HCT116 (cell line): ENCODE results near the gene RASGEF1C. TPM values are rescaled to one million over a fixed set of nuclear protein-coding genes. Genes with fewer than 3 reads are reported as not detected.

ENCODE experiments used
- ATAC-seq: fragments of 200-7000 bp; cut with Tn5 transposase; 2 replicates; pipeline ENCODE4 v1.9.1; 2020; ENCODE audit warnings: mild to moderate bottlenecking, moderate library complexity
- BruUV-seq: library from RNA; stranded (reverse); fragments of 400-500 nt; replicated peaks from 2 replicates; lab custom pipeline; 2021; lab: Mats Ljungman, UMichigan
- CTCF ChIA-PET: fragments of 300-600 bp; sonication (Branson Sonifier 250); formaldehyde crosslinking; loops from one replicate; lab custom pipeline; 2021; ENCODE audit warnings: antibody characterized with exemption; lab: Charles Lee
- POLR2A ChIA-PET: fragments of 300-600, 350-600 bp; sonication (Branson Sonifier 250); formaldehyde crosslinking; loops from one replicate; lab custom pipeline; 2021; ENCODE audit warnings: antibody characterized with exemption; lab: Charles Lee
- RAD21 ChIA-PET, 2 experiments: fragments of 300-600 bp; sonication (Branson Sonifier 250); formaldehyde crosslinking; loops; one replicate each; lab custom pipeline; 2023; ENCODE audit warnings: low total read pairs in 2 of 2; ENCODE audit not compliant: uncharacterized antibody in 2 of 2, unreplicated experiment in 2 of 2, low non-redundant PET in 1 of 2; lab: Charles Lee
- DNase-seq: peaks from one replicate; pipeline ENCODE4 v3.0.0-alpha.2; 2010; ENCODE audit warnings: low read depth, low spot score
- H2AFZ ChIP-seq: fragments of 200-600 bp; shearing (Covaris generic), sonication (generic); 2 replicates; pipeline ENCODE4 v1.6.1; 2017; ENCODE audit warnings: low read depth, mixed run types, mixed read lengths, antibody characterized with exemption, low read length; ENCODE audit not compliant: poor library complexity, severe bottlenecking
- H3K27ac ChIP-seq: 2 replicates; pipeline ENCODE4 v1.5.1; 2012; ENCODE audit warnings: low read depth, low read length
- H3K27me3 ChIP-seq: fragments of 200-600 bp; sonication (generic); 2 replicates; pipeline ENCODE4 v1.6.1; 2016; ENCODE audit warnings: mixed run types, low read length, mixed read lengths; ENCODE audit not compliant: insufficient read depth
- H3K36me3 ChIP-seq, 2 experiments: fragments of 200-500 bp in 1 of 2; fragments of 200-600 bp in 1 of 2; sonication (Bioruptor generic) in 1 of 2; sonication (generic) in 1 of 2; 2 replicates each; pipeline versions ENCODE4 v1.5.1 to v1.6.1; 2014 to 2016; ENCODE audit warnings: low read length in 2 of 2, inconsistent platforms in 1 of 2, mixed read lengths in 1 of 2, mixed run types in 1 of 2; ENCODE audit not compliant: insufficient read depth in 2 of 2, control insufficient read depth in 1 of 2
- H3K4me1 ChIP-seq, 2 experiments: fragments of 200-600 bp in 1 of 2; sonication (generic) in 1 of 2; 2 replicates each; pipeline versions ENCODE4 v1.5.1 to v1.6.1; 2012 to 2017; ENCODE audit warnings: low read length in 2 of 2, inconsistent platforms in 1 of 2, mild to moderate bottlenecking in 1 of 2, mixed read lengths in 1 of 2, mixed run types in 1 of 2, moderate library complexity in 1 of 2; ENCODE audit not compliant: insufficient read depth in 2 of 2, control insufficient read depth in 1 of 2
- H3K4me2 ChIP-seq: fragments of 200-600 bp; sonication (generic); 2 replicates; pipeline ENCODE4 v1.6.1; 2017; ENCODE audit warnings: mixed run types, low read length, mixed read lengths
- H3K4me3 ChIP-seq, 2 experiments: fragments of 200-600 bp in 1 of 2; sonication (generic) in 1 of 2; replicated peaks in 1 of 2; 2 replicates each; pipeline ENCODE4 v1.5.1; 2011 to 2016; ENCODE audit warnings: low read length in 2 of 2, control low read depth in 1 of 2, low read depth in 1 of 2, mild to moderate bottlenecking in 1 of 2, mixed read lengths in 1 of 2, mixed run types in 1 of 2
- H3K79me2 ChIP-seq: fragments of 200-600 bp; sonication (generic); 2 replicates; pipeline ENCODE4 v1.6.1; 2017; ENCODE audit warnings: mild to moderate bottlenecking, mixed run types, low read length, moderate library complexity, mixed read lengths; ENCODE audit not compliant: insufficient read depth
- H3K9ac ChIP-seq: fragments of 200-600 bp; sonication (generic); 2 replicates; pipeline ENCODE4 v1.6.1; 2016; ENCODE audit warnings: low read length, mixed read lengths
- H3K9me2 ChIP-seq: fragments of 200-600 bp; sonication (generic), shearing (Covaris generic); 2 replicates; pipeline ENCODE4 v1.6.1; 2017; ENCODE audit warnings: mixed run types, mild to moderate bottlenecking, moderate library complexity; ENCODE audit not compliant: insufficient read depth
- H3K9me3 ChIP-seq, 2 experiments: fragments of 200-500 bp in 1 of 2; fragments of 200-600 bp in 1 of 2; sonication (Bioruptor generic) in 1 of 2; sonication (generic) in 1 of 2; 2 replicates each; pipeline ENCODE4 v1.6.1; 2014 to 2017; ENCODE audit warnings: low read length in 2 of 2, mixed read lengths in 2 of 2, inconsistent platforms in 1 of 2, low read depth in 1 of 2, mild to moderate bottlenecking in 1 of 2, mixed run types in 1 of 2, moderate library complexity in 1 of 2; ENCODE audit not compliant: control insufficient read depth in 1 of 2, insufficient read depth in 1 of 2
- H4K20me1 ChIP-seq: fragments of 200-600 bp; sonication (generic), shearing (Covaris generic); 2 replicates; pipeline ENCODE4 v1.6.1; 2017; ENCODE audit warnings: mixed run types, mild to moderate bottlenecking, moderate library complexity; ENCODE audit not compliant: insufficient read depth
- CBX3 ChIP-seq: IDR thresholded peaks from 2 replicates; pipeline ENCODE4 v1.6.1; 2012; ENCODE audit warnings: low read depth
- EGR1 ChIP-seq: IDR thresholded peaks from 2 replicates; pipeline ENCODE4 v1.6.1; 2012; ENCODE audit warnings: low read depth
- ELF1 ChIP-seq: IDR thresholded peaks from 2 replicates; pipeline ENCODE4 v1.6.1; 2012; ENCODE audit warnings: low read depth, borderline replicate concordance
- EZH2 ChIP-seq: fragments of 200-600 bp; sonication (generic); IDR thresholded peaks from 2 replicates; pipeline ENCODE4 v1.6.1; 2017; ENCODE audit warnings: antibody characterized with exemption, mixed run types
- JUND ChIP-seq: IDR thresholded peaks from 2 replicates; pipeline ENCODE4 v1.6.1; 2012
- POLR2A ChIP-seq: IDR thresholded peaks from 2 replicates; pipeline ENCODE4 v1.7.0; 2011; ENCODE audit warnings: borderline replicate concordance; ENCODE audit not compliant: insufficient read depth, insufficient read length; ENCODE audit errors: extremely low read depth
- POLR2AphosphoS5 ChIP-seq: IDR thresholded peaks from 2 replicates; pipeline ENCODE4 v1.6.1; 2011; ENCODE audit warnings: mild to moderate bottlenecking, low read depth, low read length, moderate library complexity
- RAD21 ChIP-seq: IDR thresholded peaks from 2 replicates; pipeline ENCODE4 v1.6.1; 2012; ENCODE audit warnings: low read depth, mild to moderate bottlenecking
- SRF ChIP-seq: IDR thresholded peaks from 2 replicates; pipeline ENCODE4 v1.6.1; 2012; ENCODE audit warnings: low read depth
- TCF7L2 ChIP-seq: IDR thresholded peaks from 2 replicates; pipeline ENCODE4 v1.7.0; 2011; ENCODE audit warnings: borderline replicate concordance, inconsistent platforms; ENCODE audit not compliant: insufficient read depth, insufficient read length; ENCODE audit errors: extremely low read depth
- YY1 ChIP-seq: IDR thresholded peaks from 2 replicates; pipeline ENCODE4 v1.6.1; 2011; ENCODE audit warnings: low read length, low read depth, moderate library complexity, mild to moderate bottlenecking; ENCODE audit not compliant: insufficient replicate concordance; ENCODE audit errors: extremely low read depth
- ZFX ChIP-seq: fragments of 450-650 bp; IDR thresholded peaks from 2 replicates; pipeline ENCODE4 v1.6.1; 2017
- intact Hi-C: fragments of 100-400 bp; cut with micrococcal nuclease; formaldehyde crosslinking; loops from 2 replicates; pipeline ENCODE4 v1.10.0; 2022
- total RNA-seq: library from RNA; stranded (reverse); gene quantifications from one replicate; pipeline ENCODE4 v1.2.1, GENCODE V29; 2021; ENCODE audit not compliant: unreplicated experiment
- TF ChIP-seq, protein P1 (sequence below): IDR thresholded peaks from 2 replicates; pipeline ENCODE4 v1.6.1; 2012; ENCODE audit warnings: low read depth
- TF ChIP-seq, protein P2 (sequence below): IDR thresholded peaks from 2 replicates; pipeline ENCODE4 v1.6.1; 2012
- TF ChIP-seq, protein P3 (sequence below), 3 experiments: fragments of 200-600 bp in 1 of 3; sonication (generic) in 1 of 3; IDR thresholded peaks in 2 of 3; conservative IDR thresholded peaks in 1 of 3; 2 replicates each; pipeline ENCODE4 v1.5.1; 2012 to 2017; ENCODE audit warnings: low read depth in 2 of 3, low read length in 2 of 3, antibody characterized with exemption in 1 of 3, borderline replicate concordance in 1 of 3, control low read depth in 1 of 3, mild to moderate bottlenecking in 1 of 3, mixed read lengths in 1 of 3, mixed run types in 1 of 3, moderate library complexity in 1 of 3; ENCODE audit not compliant: insufficient read depth in 1 of 3
- TF ChIP-seq, protein P4 (sequence below): IDR thresholded peaks from 2 replicates; pipeline ENCODE4 v1.6.1; 2011; ENCODE audit warnings: mild to moderate bottlenecking, low read length, moderate library complexity; ENCODE audit not compliant: insufficient replicate concordance; ENCODE audit errors: extremely low read depth

The RASGEF1C gene
- total RNA-seq, 1 experiment from 2014 or later = 1.2 TPM

DNA sequence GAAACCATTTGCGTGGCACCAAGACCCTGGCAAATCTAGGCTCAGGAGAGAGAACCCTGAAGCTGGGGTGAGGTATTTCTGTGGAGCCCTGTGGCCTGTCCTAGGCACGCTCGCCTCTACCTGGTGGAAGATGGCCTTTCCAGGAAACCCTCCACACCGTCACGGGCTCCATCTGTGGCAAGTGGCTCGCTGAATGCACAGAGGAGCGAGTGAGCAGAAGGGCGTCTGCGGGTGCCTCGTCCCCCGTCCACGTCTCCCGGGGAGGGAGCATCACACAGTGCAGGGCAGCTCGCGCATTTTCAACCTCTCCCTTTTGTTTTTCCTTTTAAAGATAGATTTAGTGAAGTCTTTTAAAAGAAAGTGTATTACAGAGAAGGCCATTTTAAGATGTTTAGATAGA is 25.3 kb upstream of the RASGEF1C start:
- TF ChIP-seq EGR1 (no peak), YY1 (no peak), SRF (no peak), TCF7L2 (no peak), CBX3 (no peak), ZFX (no peak), ELF1 (no peak), POLR2AphosphoS5 (no peak), POLR2A (no peak), EZH2 (no peak), RAD21 (no peak), JUND (no peak)
- TF ChIP-seq, protein P1, sequence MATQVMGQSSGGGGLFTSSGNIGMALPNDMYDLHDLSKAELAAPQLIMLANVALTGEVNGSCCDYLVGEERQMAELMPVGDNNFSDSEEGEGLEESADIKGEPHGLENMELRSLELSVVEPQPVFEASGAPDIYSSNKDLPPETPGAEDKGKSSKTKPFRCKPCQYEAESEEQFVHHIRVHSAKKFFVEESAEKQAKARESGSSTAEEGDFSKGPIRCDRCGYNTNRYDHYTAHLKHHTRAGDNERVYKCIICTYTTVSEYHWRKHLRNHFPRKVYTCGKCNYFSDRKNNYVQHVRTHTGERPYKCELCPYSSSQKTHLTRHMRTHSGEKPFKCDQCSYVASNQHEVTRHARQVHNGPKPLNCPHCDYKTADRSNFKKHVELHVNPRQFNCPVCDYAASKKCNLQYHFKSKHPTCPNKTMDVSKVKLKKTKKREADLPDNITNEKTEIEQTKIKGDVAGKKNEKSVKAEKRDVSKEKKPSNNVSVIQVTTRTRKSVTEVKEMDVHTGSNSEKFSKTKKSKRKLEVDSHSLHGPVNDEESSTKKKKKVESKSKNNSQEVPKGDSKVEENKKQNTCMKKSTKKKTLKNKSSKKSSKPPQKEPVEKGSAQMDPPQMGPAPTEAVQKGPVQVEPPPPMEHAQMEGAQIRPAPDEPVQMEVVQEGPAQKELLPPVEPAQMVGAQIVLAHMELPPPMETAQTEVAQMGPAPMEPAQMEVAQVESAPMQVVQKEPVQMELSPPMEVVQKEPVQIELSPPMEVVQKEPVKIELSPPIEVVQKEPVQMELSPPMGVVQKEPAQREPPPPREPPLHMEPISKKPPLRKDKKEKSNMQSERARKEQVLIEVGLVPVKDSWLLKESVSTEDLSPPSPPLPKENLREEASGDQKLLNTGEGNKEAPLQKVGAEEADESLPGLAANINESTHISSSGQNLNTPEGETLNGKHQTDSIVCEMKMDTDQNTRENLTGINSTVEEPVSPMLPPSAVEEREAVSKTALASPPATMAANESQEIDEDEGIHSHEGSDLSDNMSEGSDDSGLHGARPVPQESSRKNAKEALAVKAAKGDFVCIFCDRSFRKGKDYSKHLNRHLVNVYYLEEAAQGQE = no peak
- TF ChIP-seq, protein P2, sequence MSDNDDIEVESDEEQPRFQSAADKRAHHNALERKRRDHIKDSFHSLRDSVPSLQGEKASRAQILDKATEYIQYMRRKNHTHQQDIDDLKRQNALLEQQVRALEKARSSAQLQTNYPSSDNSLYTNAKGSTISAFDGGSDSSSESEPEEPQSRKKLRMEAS = no peak
- TF ChIP-seq, protein P3, sequence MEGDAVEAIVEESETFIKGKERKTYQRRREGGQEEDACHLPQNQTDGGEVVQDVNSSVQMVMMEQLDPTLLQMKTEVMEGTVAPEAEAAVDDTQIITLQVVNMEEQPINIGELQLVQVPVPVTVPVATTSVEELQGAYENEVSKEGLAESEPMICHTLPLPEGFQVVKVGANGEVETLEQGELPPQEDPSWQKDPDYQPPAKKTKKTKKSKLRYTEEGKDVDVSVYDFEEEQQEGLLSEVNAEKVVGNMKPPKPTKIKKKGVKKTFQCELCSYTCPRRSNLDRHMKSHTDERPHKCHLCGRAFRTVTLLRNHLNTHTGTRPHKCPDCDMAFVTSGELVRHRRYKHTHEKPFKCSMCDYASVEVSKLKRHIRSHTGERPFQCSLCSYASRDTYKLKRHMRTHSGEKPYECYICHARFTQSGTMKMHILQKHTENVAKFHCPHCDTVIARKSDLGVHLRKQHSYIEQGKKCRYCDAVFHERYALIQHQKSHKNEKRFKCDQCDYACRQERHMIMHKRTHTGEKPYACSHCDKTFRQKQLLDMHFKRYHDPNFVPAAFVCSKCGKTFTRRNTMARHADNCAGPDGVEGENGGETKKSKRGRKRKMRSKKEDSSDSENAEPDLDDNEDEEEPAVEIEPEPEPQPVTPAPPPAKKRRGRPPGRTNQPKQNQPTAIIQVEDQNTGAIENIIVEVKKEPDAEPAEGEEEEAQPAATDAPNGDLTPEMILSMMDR (IDR thresholded peaks at IDR 0.05 in 2 of 3, conservative IDR thresholded peaks at IDR 0.05 in 1 of 3; ENCODE audit: borderline replicate concordance in 1 of 3, insufficient read depth in 1 of 3, low read depth in 2 of 3, low read length in 2 of 3) = no peak
- TF ChIP-seq, protein P4, sequence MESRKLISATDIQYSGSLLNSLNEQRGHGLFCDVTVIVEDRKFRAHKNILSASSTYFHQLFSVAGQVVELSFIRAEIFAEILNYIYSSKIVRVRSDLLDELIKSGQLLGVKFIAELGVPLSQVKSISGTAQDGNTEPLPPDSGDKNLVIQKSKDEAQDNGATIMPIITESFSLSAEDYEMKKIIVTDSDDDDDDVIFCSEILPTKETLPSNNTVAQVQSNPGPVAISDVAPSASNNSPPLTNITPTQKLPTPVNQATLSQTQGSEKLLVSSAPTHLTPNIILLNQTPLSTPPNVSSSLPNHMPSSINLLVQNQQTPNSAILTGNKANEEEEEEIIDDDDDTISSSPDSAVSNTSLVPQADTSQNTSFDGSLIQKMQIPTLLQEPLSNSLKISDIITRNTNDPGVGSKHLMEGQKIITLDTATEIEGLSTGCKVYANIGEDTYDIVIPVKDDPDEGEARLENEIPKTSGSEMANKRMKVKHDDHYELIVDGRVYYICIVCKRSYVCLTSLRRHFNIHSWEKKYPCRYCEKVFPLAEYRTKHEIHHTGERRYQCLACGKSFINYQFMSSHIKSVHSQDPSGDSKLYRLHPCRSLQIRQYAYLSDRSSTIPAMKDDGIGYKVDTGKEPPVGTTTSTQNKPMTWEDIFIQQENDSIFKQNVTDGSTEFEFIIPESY = no peak
- no TSS peak for BruUV-seq
- Histone ChIP-seq H3K4me3 (no peak overlapping the region), H3K27me3 (no peaks in the 10 kb centered on the region), H3K9me3 (no peaks in the 10 kb centered on the region), H4K20me1 (no peaks in the 10 kb centered on the region), H3K27ac (no peak overlapping the region), H2AFZ (no peak overlapping the region), H3K4me1 (no peaks in the 10 kb centered on the region; a peak in 1 of 4 replicates), H3K9ac (no peak overlapping the region), H3K4me2 (no peak overlapping the region), H3K36me3 (peaks cover 0 to 11% of the 10 kb centered on the region in 2 experiments; a peak in 3 of 4 replicates), H3K79me2 (no peaks in the 10 kb centered on the region), H3K9me2 (no peaks in the 10 kb centered on the region)
- POLR2A ChIA-PET = no interaction called here
- DNase-seq (no peak), ATAC-seq (no peak)
- RAD21 ChIA-PET = no interaction called here
- intact Hi-C loops = no loop called here
- CTCF ChIA-PET = no interaction called here
